Activated CD4-positive, CD25-positive, alpha-beta regulatory T cell treated with anti-CD3 and anti-CD28 coated beads, Interleukin-2, amount 50 U/mL, for 16 hours (primary cell): ENCODE results near the gene DSP.

ENCODE experiments used
- DNase-seq: peaks from one replicate; pipeline ENCODE4 v3.0.0-alpha.2; 2020; ENCODE audit warnings: low read depth, low spot score

DSP gene

DNA sequence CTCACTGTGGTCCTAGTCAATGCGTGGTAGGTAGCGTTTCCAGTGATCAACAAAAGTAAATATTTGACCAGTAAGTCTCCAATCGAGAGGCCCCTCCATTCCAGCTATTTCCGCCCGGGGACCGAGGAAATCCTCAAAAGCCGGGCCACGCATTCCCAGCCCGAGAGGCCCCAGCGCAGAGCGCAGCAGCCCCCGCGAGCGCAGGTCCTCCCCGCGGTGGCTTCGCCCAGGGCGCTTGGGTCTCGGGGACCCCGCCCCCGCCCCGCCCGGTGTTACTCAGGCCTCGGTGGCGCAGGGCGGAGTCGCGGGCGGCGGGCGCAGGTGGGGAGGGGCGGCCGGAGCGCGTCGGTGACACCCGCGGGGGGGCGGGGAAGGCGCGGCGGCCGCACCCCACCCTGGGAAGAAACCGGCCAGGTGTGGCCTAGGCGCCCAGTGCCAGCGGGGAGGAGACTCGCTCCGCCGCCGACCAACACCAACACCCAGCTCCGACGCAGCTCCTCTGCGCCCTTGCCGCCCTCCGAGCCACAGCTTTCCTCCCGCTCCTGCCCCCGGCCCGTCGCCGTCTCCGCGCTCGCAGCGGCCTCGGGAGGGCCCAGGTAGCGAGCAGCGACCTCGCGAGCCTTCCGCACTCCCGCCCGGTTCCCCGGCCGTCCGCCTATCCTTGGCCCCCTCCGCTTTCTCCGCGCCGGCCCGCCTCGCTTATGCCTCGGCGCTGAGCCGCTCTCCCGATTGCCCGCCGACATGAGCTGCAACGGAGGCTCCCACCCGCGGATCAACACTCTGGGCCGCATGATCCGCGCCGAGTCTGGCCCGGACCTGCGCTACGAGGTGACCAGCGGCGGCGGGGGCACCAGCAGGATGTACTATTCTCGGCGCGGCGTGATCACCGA lies at the start of gene DSP:
DSP (plus strand) TSS at position 497 of the 890 bp plus-strand sequence; CDS start at position 742, 245 bp downstream.
- DNase-seq: no peak

DNA sequence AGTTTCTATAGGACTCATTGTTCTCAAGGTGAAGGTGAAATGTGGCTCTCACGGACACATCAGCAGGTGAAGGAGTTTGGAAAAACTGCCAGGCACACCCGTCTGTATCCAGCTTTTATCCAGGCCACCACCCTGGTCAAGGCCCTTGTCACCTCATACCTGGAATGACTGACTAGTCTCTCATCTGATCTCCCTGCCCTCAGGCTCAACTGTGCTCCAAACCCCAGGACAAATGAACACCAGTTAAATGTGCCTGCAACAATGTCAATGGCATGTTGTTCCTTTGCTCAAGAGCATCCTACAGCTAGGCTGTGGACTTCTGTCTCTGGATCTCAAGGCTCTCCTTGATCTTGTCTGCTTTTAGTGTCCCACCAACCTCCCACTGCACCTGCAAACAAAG lies 47.6 kb upstream of the DSP start:
- no peak for DNase-seq

GRCh38 chr6:7494638-7495037 lies 46.8 kb upstream of the DSP start:
- DNase-seq: no peak

- no peak for DNase-seq
Observed at GRCh38 chr6:7496266-7496875, 45.1 kb upstream of the DSP start.

DNA sequence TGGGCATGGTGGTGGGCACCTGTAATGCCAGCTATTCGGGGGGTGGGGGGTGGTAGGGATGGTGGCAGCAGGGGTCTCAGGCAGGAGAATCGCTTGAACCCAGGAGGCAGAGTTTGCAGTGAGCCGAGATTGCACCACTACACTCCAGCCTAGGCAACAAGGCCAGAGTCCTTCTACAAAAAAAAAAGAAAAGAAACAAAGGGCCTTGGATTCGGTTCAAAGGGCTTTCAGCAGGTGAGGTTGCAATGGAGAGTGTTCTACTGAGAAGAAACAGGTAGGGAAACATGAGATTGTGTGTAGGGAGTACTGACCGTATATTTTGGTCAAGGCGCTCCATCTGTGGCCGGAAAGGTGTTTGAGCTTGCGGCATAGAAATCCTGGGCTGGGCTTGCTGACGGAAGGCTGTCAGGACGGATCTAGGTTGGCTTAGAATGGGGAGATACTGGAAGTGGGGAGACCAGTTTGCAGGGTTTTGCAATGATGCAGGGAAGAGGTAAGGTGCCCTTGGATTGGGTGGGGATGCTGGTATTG lies 40.7 kb upstream of the DSP start:
- no peak for DNase-seq

DNA sequence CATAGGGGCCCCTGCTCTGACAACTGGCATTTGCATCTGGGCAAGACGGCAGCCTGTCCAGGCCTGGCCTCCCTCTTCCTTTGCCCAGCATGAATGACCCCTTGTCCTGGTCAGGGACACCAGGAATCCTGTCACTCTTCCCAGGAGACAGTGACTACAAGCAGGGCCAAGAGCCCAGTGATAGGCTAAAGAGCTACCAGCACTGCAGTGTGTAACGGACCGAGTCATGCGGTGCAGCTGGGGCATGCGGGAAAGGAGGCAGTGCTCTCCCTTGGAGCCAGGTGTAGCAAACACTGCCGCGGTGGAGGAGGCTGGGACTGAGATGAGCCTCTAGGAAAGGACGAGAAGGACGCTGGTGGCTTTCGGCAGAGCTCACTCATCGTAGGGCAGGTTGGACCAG lies 38.7 kb upstream of the DSP start:
- DNase-seq: no peak

GRCh38 chr6:7504041-7504440 lies 37.4 kb upstream of the DSP start:
- no peak for DNase-seq

DNA sequence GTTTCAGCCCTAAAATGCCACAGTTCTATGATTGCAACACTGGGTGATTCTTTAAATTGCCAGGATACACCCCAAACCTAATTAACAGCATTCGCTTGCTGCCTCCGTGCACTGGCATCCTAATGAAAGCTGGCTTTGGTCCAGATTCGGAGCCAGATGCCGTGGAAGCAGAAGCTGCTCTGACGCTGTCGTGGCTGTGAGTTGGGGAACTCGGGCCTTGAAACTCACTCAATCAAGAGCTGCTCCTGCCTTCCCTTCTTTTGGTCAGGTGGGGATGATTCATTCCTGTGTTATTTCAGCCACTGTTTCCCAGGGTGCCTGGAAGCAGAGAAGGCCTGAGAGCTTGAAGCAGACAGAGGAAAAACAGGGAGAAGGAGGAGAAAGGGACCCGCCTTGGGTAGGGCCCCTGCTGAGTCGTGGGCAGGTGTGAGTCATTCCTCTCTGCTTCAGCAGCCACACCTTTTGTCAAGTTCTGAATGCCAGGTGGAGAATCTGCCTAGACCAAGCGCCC lies 36.2 kb upstream of the DSP start:
- DNase-seq: no peak

GRCh38 chr6:7507600-7507999 lies 33.9 kb upstream of the DSP start:
- DNase-seq: no peak

DNA sequence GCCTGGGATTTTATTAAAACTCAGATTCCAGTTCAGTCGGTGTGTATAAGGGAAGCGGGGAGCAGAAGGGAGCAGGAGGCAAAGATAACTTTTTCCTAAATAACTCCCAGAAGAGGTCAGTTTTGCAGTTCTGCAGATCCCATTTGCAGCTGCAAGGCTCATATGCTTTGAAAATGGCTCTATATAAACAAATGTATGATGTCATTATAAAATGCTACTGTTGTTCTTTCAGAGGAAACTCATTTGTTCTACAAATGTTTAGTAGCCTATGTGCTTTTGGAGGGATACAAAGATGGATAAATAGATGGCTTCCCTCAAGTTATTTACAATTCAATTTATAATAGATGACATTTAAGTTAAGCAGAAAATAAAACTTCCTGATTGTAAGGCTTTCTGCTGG lies 29.2 kb upstream of the DSP start:
- no peak for DNase-seq

DNA sequence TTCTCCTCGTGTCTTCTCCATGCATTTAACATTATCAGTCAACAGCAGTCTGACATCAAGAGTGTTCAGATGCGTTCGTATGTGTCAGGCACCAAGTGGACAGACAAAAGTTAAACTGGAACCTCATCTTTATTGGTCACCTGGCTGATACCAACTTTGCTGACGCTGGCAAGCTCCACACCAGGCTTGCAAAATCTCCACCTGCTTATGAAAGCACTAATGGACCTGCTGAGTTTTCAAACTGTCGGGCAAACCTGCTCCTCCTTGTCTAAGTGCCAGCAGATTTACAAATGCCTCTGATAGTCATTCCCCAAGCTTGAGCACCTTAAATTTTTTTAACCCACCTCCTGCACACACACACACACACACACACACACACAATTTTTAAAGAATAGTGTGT lies 27.9 kb upstream of the DSP start:
- DNase-seq: no peak

DNA sequence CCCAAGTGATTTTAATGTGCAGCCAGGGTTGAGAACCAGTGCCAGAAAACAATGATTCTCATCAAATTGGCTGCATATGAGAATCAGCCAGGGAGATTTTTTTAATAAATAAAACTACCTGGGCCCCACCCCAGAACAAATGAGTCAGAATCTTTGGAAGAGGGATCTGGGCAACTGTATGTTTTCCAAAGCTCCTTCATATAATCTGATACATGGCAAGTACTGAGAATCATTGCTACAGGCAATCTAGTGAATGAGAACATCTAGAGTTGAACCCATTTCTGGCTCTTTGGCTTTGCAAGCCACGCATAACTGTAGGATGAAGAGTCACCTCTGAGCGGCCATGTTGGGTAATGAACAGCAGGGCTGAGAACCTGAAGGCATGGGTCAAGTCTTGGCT lies 26.1 kb upstream of the DSP start:
- no peak for DNase-seq

DNA sequence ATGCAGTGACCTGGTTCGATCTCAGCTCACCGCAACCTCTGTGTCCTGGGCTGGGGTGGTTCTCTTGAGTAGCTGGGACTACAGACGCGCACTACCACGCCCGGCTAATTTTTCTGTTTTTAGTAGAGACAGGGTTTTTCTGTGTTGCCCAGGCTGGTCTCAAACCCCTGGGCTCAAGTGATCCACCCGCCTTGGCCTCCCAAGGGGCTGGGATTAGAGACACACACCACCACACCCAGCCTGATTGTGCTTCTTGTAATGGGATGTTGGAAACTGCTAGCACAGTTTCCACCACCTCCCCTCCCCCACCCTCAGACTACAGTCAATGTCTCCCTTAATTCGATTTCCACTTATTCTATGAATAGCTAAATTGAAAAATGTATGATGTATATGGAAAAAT lies 22.6 kb upstream of the DSP start:
- DNase-seq: no peak

DNA sequence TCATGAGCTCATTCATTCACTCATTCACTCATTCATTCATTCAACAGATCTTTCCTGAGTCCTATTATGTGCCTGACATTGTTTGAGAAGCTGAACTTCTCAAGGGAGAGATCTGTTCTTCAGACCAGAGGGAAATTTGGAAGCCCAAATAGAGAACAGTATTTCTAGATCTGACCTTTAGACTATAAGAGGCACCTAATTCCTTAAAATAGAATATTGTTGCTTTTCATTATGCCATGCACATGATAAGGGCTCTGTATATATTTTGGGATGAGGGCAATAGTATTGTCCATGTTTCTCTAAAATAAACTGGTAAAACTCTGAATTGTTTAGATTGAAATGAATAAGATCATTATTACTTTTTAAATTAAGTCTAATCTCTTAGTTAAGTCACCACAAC lies 18.6 kb upstream of the DSP start:
- no peak for DNase-seq

GRCh38 chr6:7523922-7524321 lies 17.5 kb upstream of the DSP start:
- DNase-seq: no peak

GRCh38 chr6:7526755-7527154 lies 14.7 kb upstream of the DSP start:
- no peak for DNase-seq

- no peak for DNase-seq
Observed at GRCh38 chr6:7528565-7528964, 12.9 kb upstream of the DSP start.

DNA sequence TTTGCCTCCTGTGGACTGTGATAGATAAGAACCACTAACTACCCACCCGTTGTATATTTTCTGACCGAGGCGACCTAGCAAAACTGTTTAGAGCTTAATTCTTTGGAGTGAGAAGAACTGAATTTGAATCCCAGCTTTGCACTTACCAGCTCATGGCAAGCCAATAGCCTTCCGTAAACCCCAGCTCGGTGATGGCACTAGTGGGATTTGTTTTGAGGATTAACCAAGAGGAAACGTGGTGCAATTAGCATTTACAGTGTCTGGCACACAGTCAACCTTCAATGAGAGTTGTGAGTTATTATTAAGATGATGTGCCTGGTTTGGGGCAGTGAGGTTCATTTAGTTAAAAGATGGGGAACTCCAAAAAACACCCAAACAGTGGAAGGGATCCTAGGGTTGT lies 12.3 kb upstream of the DSP start:
- DNase-seq: no peak

DNA sequence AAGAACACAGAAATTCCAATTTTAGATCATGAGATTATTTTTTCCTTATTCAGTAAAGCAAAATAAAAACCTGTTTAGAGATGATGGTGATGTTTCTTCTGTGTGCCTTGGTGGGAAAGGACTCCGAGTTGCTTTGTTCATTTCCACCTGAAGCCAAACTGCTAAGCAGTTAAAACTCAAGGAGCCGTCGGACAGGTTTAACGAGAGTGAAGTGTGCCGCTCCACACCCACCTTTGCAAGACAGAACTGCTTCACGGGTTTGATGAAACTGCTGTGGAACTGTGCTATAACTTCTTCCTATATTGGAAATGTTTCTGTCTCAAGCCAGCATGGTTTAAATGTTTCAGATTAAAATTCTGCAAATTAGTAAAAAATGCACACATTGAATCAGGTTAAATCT lies 9.2 kb upstream of the DSP start:
- DNase-seq: no peak

DNA sequence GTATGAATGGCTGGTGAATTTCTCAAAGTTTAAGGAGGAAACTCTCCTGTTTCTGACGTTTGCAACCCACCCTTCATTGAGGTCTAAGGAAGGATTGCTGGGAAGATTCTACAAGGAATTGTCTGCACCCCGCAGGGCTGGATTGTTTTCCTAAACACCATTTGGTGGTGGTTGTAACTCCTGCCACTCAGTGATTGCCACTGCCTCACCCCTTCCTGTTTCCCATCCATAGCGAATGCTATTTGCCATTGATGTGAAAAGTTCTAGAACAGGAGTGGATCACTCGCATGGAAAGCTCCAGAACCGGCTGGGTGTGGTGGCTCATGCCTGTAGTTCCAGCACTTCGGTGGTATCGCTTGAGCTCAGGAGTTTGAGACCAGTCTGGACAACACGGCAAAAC lies 8.7 kb upstream of the DSP start:
- DNase-seq: no peak

DNA sequence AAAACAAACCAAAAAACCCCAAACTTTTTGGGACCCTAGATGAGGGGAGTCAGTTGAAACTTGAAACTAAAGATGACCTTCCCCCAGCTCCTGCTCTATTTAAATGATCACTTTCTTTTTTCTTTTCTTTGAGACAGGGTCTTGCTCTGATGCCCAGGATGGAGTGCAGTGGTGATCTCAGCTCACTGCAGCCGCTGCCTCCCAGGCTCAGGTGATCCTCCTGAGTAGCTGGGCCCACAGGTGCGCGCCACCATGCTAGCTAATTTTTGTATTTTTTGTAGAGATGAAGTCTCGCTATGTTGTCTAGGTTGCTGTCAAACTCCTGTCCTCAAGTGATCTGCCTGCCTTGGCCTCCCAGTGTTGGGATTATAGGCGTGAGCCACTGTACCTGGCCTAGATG lies 7.3 kb upstream of the DSP start:
- no peak for DNase-seq

- DNase-seq: no peak
Observed at GRCh38 chr6:7535498-7535897, 6.0 kb upstream of the DSP start.
